ENCODE results near the gene DPH7.
"Not testable (repeated sequence)": the region's sequence is repeated elsewhere in the genome, so short reads cannot be mapped to it uniquely, and the experiment has no call there.

Gene DPH7

DNA sequence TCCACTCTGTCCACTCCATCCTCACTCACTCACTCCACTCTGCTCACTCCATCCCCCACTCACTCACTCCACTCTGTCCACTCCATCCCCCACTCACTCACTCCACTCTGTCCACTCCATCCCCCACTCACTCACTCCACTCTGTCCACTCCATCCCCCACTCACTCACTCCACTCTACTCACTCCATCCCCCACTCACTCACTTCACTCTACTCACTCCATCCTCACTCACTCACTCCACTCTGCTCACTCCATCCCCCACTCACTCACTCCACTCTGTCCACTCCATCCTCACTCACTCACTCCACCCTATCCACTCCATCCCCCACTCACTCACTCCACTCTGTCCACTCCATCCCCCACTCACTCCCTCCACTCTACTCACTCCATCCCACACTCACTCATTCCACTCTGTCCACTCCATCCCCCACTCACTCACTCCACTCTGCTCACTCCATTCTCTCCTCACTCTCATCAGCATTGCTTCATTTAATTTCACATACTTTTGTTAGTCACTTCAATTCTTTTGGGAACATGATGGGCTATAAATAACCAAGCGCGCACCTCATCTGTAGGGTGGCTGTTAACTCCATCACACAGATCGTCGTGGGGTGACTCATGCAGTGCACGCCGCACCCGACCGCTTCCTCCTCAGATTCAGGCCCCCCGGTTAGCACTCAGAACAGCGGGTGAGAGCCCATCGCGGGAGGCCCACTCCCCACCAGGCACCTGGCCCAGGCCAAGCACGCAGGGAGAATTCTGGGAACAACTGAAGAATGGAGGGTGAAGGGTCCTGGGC lies 59.9 kb downstream of the DPH7 start:
- DNase-seq (ENCODE audit: low read depth), result not testable (repeated sequence)

GRCh38 chr9:137516144-137516917 lies 62.4 kb downstream of the DPH7 start:
- no peak for DNase-seq (ENCODE audit: low read depth)

GRCh38 chr9:137515338-137515724 lies 63.4 kb downstream of the DPH7 start:
- no peak for DNase-seq (ENCODE audit: low read depth)

- no peak for DNase-seq (ENCODE audit: low read depth)
Measured at GRCh38 chr9:137514691-137515337, 63.9 kb downstream of the DPH7 start.

DNA sequence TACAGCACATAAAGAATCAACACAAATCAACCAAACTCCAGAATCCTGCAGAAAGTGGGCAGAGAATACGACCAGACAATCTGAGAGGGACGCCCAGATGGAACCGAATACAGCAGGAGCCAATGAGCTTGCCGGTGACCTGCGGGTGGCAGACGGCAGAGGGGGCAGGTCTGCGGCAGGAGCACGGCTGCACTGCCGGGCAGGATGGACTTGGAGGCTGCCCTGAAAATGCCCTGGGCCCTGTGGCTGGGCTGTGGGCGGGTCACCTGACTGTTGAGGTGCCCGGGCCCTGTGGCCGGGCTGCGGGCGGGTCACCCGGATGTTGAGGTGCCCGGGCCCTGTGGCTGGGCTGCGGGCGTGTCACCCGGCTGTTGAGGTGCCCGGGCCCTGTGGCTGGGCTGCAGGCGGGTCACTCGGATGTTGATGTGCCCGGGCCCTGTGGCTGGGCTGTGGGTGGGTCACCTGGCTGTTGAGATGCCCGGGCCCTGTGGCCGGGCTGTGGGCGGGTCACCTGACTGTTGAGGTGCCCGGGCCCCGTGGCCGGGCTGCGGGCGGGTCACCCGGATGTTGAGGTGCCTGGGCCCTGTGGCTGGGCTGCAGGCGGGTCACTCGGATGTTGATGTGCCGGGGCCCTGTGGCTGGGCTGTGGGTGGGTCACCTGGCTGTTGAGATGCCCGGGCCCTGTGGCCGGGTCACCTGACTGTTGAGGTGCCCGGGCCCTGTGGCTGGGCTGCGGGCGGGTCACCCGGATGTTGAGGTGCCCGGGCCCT lies 64.7 kb downstream of the DPH7 start:
- DNase-seq (ENCODE audit: low read depth), result not testable (repeated sequence)

DNA sequence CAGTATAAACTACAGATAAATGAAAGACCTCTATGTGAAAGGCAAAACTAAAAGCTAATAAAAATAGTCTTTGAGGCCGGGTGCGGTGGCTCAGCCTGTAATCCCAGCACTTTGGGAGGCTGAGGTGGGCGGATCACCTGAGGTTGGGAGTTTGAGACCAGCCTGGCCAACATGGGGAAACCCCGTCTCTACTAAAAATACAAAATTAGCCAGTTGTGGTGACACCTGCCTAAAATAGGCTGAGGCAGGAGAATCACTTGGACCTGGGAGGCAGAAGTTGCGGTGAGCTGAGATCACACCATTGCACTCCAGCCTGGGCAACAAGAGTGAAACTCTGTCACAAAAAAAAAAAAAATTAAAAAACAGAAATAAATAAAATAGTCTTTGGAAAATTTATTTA lies 65.6 kb downstream of the DPH7 start:
- not testable (repeated sequence) for DNase-seq (ENCODE audit: low read depth)

DNA sequence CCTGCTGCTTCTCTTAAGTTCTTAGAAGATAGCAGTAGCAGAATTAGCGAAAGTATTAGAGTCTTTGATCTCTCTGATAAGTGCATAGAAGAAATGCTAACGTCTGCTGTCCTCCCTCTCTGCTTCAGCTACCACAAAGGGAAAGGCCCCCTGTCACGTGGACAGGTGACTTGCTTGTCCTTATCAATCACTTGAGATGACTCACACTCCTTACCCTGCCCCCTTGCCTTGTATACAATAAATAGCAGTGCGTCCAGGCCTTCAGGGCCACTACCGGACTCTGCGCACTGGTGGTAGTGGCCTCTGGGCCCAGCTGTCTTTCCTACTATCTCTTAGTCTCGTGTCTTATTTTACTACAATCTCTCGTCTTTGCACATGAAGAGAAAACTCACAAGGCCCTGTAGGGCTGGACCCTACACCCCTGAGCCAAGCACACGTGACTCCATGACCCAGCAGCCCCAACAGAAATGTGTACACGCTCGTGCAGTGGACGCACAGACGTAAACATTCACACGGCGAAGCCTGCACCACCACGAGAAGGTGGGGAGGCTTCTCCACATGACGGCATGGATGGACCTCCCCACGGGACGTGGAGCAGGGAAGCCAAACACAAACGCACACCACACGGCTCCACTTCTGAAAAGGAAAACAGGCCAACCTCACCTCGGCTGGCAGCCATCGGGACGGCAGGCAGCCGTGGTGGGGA lies 66.8 kb downstream of the DPH7 start:
- DNase-seq (ENCODE audit: low read depth), result no peak

DNA sequence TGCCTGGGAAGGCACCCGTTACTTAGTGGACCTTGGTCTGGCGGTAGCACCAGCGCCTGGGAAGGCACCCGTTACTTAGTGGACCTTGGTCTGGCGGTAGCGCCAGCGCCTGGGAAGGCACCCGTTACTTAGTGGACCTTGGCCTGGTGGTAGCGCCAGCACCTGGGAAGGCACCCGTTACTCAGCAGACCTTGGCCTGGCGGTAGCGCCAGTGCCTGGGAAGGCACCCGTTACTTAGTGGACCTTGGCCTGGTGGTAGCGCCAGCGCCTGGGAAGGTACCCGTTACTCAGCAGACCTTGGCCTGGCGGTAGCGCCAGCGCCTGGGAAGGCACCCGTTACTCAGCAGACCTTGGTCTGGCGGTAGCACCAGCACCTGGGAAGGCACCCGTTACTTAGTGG lies 67.6 kb downstream of the DPH7 start:
- not testable (repeated sequence) for DNase-seq (ENCODE audit: low read depth)

GRCh38 chr9:137509198-137509597 lies 69.5 kb downstream of the DPH7 start:
- no peak for DNase-seq (ENCODE audit: low read depth)

- no peak for DNase-seq (ENCODE audit: low read depth)
Measured at GRCh38 chr9:137506702-137507171, 72.0 kb downstream of the DPH7 start.

- DNase-seq (ENCODE audit: low read depth), result no peak
Measured at GRCh38 chr9:137506274-137506673, 72.5 kb downstream of the DPH7 start.

GRCh38 chr9:137505421-137506140 lies 73.1 kb downstream of the DPH7 start:
- no peak for DNase-seq (ENCODE audit: low read depth)

All from HS-27A (cell line).